ENCODE results near the gene CHGA.

The CHGA gene

DNA sequence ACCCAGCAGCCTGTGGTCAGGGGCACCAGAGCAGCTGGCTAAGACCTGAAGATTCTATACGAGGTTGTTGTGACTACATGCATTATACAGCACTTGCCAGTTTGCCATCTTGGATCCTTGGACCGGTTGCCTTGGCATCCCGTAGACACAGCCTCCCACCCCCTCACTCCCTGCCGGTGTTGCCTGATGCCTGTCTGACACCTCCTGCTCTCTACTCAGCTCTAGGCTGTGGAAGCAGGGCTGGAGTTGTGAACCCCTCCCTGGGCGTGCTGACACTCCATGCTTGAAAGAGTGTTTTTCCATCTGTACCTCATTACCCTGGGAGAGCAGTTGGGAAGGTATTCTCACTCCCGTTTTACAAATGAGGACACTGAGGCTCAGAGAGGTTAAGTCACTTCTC is 2.5 kb downstream of the CHGA start:
- Histone ChIP-seq H3K27me3 (ENCODE audit: insufficient read depth, low read length) (peaks cover 55% of the 10 kb centered on the region), H3K36me3 (ENCODE audit: insufficient read depth, low read depth, low read length) (peaks cover 5% of the 10 kb centered on the region; the same call in 1 of the 2 replicates), H3K9ac (ENCODE audit: low read depth, low read length) (no peak overlapping the region), H3K4me3 (ENCODE audit: low read length) (no peak overlapping the region), H3K4me1 (ENCODE audit: insufficient read depth, low read length) (peaks cover 6% of the 10 kb centered on the region; the same call in 1 of the 2 replicates), H3K27ac (ENCODE audit: low read length) (no peak overlapping the region), H3K9me3 (ENCODE audit: insufficient read depth, low read depth, low read length) (no peaks in the 10 kb centered on the region)

DNA sequence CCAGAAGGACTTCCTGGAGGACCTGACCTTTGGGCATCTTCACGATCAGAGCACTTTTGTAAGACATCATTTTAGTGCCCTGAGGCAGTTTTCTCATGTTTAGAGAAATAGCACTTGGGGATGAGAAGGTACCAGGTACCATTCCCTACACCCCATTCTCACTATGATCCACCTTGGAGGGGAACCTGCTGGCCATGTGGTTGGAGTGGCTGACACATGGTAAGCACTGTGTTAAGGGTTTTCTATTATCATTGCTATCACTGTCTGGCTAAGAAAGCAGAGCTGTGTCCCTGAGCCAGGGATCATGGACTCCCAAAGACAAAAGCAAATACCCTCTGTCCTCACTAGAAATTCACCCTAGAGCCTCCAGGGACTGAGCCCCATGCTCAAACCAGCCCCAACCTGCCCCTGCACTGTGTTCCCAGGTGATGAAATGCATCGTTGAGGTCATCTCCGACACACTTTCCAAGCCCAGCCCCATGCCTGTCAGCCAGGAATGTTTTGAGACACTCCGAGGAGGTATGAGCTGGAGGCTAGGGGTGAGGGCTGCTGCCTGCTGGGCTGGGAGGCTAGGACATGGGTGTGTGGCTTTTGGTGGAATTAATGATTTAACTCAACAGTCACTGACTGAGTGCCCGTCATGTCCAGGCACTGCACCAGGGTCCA is 3.4 kb downstream of the CHGA start:
- peaks cover 46% of the 10 kb centered on the region for H3K27me3 ChIP-seq (ENCODE audit: insufficient read depth, low read length)
- peaks cover 12% of the 10 kb centered on the region; the same call in 1 of the 2 replicates for H3K36me3 ChIP-seq (ENCODE audit: insufficient read depth, low read depth, low read length)
- H3K4me3 ChIP-seq (ENCODE audit: low read length) = no peak overlapping the region
- no peaks in the 10 kb centered on the region for H3K9me3 ChIP-seq (ENCODE audit: insufficient read depth, low read depth, low read length)
- no peak overlapping the region for H3K9ac ChIP-seq (ENCODE audit: low read depth, low read length)
- H3K4me1 ChIP-seq (ENCODE audit: insufficient read depth, low read length) = peaks cover 6% of the 10 kb centered on the region; the same call in 1 of the 2 replicates
- H3K27ac ChIP-seq (ENCODE audit: low read length) = no peak overlapping the region

DNA sequence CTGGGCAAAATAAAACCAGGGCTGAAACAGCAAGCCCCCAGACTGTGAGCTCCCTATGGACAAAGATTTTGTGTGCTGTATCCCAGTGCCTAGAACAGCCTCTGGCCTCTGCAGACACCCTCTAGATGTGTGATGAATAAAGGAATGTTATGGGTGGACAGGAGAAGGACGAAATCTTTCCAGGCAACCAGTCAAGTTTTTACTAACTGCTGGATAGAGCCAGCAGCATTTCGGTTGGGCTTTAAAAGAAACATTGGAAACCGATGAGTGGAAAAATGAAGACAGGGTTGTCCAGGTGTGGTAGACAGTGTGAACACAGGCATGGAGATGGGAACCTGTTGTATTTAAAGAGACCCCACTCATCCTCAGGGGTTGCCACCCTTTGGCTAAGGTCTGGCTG is 4.0 kb downstream of the CHGA start:
- Histone ChIP-seq H3K4me3 (ENCODE audit: low read length) (no peak overlapping the region), H3K36me3 (ENCODE audit: insufficient read depth, low read depth, low read length) (peaks cover 12% of the 10 kb centered on the region; the same call in 1 of the 2 replicates), H3K27me3 (ENCODE audit: insufficient read depth, low read length) (peaks cover 42% of the 10 kb centered on the region), H3K27ac (ENCODE audit: low read length) (no peak overlapping the region), H3K4me1 (ENCODE audit: insufficient read depth, low read length) (peaks cover 6% of the 10 kb centered on the region; the same call in 1 of the 2 replicates), H3K9ac (ENCODE audit: low read depth, low read length) (no peak overlapping the region), H3K9me3 (ENCODE audit: insufficient read depth, low read depth, low read length) (no peaks in the 10 kb centered on the region)

- Histone ChIP-seq H3K9me3 (ENCODE audit: insufficient read depth, low read depth, low read length) (no peaks in the 10 kb centered on the region), H3K36me3 (ENCODE audit: insufficient read depth, low read depth, low read length) (peaks cover 12% of the 10 kb centered on the region; the same call in 1 of the 2 replicates), H3K4me3 (ENCODE audit: low read length) (no peak overlapping the region), H3K27me3 (ENCODE audit: insufficient read depth, low read length) (peaks cover 35% of the 10 kb centered on the region), H3K4me1 (ENCODE audit: insufficient read depth, low read length) (peaks cover 6% of the 10 kb centered on the region; the same call in 1 of the 2 replicates), H3K9ac (ENCODE audit: low read depth, low read length) (no peak overlapping the region), H3K27ac (ENCODE audit: low read length) (no peak overlapping the region)
Measured at GRCh38 chr14:92927349-92928257, 4.7 kb downstream of the CHGA start.

- Histone ChIP-seq H3K4me1 (ENCODE audit: insufficient read depth, low read length) (peaks cover 6% of the 10 kb centered on the region; the same call in 1 of the 2 replicates), H3K9me3 (ENCODE audit: insufficient read depth, low read depth, low read length) (no peaks in the 10 kb centered on the region), H3K4me3 (ENCODE audit: low read length) (no peak overlapping the region), H3K36me3 (ENCODE audit: insufficient read depth, low read depth, low read length) (peaks cover 12% of the 10 kb centered on the region; the same call in 1 of the 2 replicates), H3K27ac (ENCODE audit: low read length) (no peak overlapping the region), H3K9ac (ENCODE audit: low read depth, low read length) (no peak overlapping the region), H3K27me3 (ENCODE audit: insufficient read depth, low read length) (peaks cover 33% of the 10 kb centered on the region)
Measured at GRCh38 chr14:92928258-92928629, 5.3 kb downstream of the CHGA start.

- peaks cover 12% of the 10 kb centered on the region; the same call in 1 of the 2 replicates for H3K36me3 ChIP-seq (ENCODE audit: insufficient read depth, low read depth, low read length)
- no peak overlapping the region for H3K9ac ChIP-seq (ENCODE audit: low read depth, low read length)
- H3K27ac ChIP-seq (ENCODE audit: low read length) = no peak overlapping the region
- H3K4me1 ChIP-seq (ENCODE audit: insufficient read depth, low read length) = peaks cover 6% of the 10 kb centered on the region; the same call in 1 of the 2 replicates
- H3K27me3 ChIP-seq (ENCODE audit: insufficient read depth, low read length) = peaks cover 27% of the 10 kb centered on the region
- H3K9me3 ChIP-seq (ENCODE audit: insufficient read depth, low read depth, low read length) = no peaks in the 10 kb centered on the region
- no peak overlapping the region for H3K4me3 ChIP-seq (ENCODE audit: low read length)
Measured at GRCh38 chr14:92928961-92929688, 6.2 kb downstream of the CHGA start.

- Histone ChIP-seq H3K4me1 (ENCODE audit: insufficient read depth, low read length) (no peaks in the 10 kb centered on the region; the same call in 1 of the 2 replicates), H3K27me3 (ENCODE audit: insufficient read depth, low read length) (peaks cover 19% of the 10 kb centered on the region; the same call in 1 of the 2 replicates), H3K9me3 (ENCODE audit: insufficient read depth, low read depth, low read length) (no peaks in the 10 kb centered on the region), H3K27ac (ENCODE audit: low read length) (no peak overlapping the region), H3K9ac (ENCODE audit: low read depth, low read length) (no peak overlapping the region), H3K4me3 (ENCODE audit: low read length) (no peak overlapping the region), H3K36me3 (ENCODE audit: insufficient read depth, low read depth, low read length) (peaks cover 12% of the 10 kb centered on the region; the same call in 1 of the 2 replicates)
Measured at GRCh38 chr14:92929689-92930608, 7.0 kb downstream of the CHGA start.

GRCh38 chr14:92930737-92931602 is 8.0 kb downstream of the CHGA start:
- Histone ChIP-seq H3K36me3 (ENCODE audit: insufficient read depth, low read depth, low read length) (peaks cover 12% of the 10 kb centered on the region; the same call in 1 of the 2 replicates), H3K4me3 (ENCODE audit: low read length) (no peak overlapping the region), H3K4me1 (ENCODE audit: insufficient read depth, low read length) (no peaks in the 10 kb centered on the region)

DNA sequence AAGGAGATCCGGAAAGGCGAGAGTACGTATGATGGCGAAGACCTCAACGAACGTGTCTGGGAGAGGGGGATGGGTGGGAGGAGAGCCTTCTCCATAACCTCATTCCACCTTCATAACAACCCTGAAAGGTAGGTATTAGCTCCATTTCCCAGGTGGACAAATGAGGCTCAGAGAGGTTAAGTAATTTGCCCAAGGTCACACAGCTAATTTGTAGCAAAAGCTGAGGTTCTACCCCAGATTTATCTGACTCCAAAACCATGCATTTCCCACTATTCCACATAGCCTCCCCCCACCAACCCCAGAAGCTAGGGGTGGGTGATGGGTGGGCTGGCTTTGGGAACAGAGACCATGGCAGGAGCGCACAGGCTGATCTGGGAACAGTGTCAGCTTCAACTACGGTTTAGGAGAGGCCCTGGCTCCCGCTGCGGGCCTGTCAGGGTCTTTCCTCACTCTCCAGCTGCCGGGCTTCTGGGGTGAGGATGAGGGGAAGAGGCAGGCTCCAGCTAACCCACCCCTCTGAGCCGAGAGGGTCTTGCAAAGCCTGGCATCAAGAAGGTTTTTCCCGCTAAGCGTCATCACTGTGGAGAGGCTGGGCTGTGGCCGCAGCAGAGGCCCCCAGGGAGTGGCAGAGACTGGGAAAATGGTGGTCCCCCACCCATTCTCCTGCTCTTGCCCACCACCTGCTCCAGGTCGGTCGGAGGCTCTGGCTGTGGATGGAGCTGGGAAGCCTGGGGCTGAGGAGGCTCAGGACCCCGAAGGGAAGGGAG is 8.9 kb downstream of the CHGA start:
- H3K27ac ChIP-seq (ENCODE audit: low read length) = no peak overlapping the region
- H3K9me3 ChIP-seq (ENCODE audit: insufficient read depth, low read depth, low read length) = no peaks in the 10 kb centered on the region
- no peak overlapping the region for H3K4me3 ChIP-seq (ENCODE audit: low read length)
- no peaks in the 10 kb centered on the region for H3K4me1 ChIP-seq (ENCODE audit: insufficient read depth, low read length)
- H3K27me3 ChIP-seq (ENCODE audit: insufficient read depth, low read length) = 0 out of 2 replicates have a peak, but pooled peaks cover under 1% of the 10 kb centered on the region
- peaks cover 13% of the 10 kb centered on the region; the same call in 1 of the 2 replicates for H3K36me3 ChIP-seq (ENCODE audit: insufficient read depth, low read depth, low read length)
- H3K9ac ChIP-seq (ENCODE audit: low read depth, low read length) = no peak overlapping the region

More at GRCh38 chr14:92930737-92931602, 8.0 kb downstream of the CHGA start:
- Histone ChIP-seq H3K27ac (ENCODE audit: low read length) (no peak overlapping the region), H3K9ac (ENCODE audit: low read depth, low read length) (no peak overlapping the region), H3K9me3 (ENCODE audit: insufficient read depth, low read depth, low read length) (no peaks in the 10 kb centered on the region), H3K27me3 (ENCODE audit: insufficient read depth, low read length) (peaks cover 10% of the 10 kb centered on the region; the same call in 1 of the 2 replicates)
